DLD1 (cell line): ENCODE measurements around the gene PPP6R3.

Source experiments
- in situ Hi-C: cut with HindIII; loops from 2 replicates; pipeline ENCODE4 v1.10.0; 2017; ENCODE audit warnings: low sequenced_read_pairs

Gene PPP6R3

DNA sequence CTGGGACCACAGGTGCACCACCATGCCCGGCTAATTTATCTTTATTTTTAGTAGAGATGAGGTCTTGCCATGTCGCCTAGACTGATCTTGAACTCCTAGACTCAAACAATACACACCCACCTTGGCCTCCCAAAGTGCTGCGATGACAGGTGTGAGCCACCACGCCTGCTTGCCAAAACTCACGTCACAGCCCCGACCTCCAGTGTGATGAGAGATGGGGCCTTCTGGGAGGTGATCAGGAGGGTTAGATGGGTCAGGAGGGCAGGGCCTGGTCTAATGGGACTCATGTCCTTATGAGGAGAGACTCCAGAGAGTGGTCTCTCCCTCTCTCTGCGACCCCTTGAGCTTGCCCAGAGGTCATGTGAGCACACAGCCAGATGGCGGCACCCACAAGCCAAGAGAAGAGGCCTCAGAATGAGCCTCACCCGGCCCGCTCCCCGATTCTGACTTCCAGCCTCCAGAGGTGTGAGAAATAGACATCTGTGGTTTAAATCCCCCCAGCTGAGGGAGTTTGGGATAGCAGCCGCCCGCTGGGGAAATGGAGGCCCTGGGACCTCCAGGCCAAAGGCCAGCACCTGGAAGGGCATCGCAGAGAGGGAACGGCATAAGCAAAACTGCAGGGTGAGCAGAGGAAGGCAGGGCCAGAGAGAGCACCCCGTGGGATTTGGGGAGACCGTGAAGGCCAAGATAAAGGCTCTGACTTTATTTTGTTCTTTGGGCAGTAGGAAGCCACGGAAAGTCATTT, 199.7 kb downstream of the PPP6R3 start:
- in situ Hi-C loops, result no loop called here

DNA sequence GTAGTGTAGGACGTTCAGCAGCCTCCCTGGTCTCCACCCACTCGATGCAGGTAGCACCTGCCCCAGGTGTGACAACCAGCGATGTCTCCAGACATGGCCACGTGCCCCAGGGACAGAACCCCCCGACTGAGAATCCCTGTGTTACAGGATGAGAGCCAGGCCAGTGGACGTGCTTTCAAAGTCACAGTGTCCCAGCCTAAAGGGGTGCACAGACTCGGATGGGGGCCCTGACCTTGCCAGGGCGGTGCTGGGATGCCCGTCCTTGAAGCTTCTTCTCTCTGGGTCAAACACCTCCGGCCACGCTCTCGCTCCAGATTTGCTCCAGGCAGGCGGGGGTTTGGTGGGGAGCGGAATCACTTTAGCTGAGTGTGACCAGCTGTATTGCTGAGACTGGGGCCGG, 200.5 kb downstream of the PPP6R3 start:
- in situ Hi-C loops, result no loop called here

DNA sequence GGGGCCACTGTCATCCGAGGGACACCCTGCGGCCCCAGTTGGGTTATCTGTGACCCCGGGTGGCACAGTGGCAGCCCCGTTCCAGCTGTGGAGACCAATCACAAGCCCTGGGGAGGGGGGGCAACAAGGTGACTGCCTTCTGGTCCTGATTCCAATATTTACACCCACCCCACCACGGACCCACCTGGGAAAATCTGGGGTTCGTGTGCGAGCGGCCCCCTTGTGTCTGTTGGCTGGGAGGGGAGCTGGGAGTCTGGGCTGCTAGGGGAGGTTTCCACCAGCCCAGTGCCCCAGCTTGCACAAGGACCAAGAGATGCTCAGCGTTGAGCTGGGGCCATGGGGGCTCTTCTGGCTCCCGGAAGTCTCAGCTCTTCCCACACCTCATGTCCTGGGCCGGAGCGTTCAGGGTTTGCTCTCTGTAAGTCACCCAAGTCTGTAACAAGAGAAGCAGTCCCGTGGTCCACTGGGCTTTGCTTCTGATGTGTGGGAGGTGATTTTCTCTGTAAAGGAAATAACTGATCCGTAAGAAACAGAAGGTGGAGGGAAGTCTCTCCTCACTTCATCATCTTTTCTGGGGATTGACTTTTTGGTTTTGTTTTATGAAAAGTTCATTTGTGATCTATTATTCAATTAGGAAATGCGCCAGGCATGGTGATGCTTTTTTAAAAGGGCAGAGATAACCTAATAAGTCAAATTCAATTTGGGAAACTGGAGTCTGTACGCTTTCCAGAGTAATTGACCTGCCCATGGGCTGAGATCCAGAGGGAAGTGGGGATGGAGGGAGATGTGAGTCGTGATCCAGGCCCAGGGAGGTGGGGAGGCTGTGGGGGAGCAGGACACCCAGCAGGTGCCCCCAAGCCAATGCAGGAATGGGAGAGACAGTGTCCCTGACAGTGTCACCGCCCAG, 201.4 kb downstream of the PPP6R3 start:
- in situ Hi-C loops, result no loop called here

DNA sequence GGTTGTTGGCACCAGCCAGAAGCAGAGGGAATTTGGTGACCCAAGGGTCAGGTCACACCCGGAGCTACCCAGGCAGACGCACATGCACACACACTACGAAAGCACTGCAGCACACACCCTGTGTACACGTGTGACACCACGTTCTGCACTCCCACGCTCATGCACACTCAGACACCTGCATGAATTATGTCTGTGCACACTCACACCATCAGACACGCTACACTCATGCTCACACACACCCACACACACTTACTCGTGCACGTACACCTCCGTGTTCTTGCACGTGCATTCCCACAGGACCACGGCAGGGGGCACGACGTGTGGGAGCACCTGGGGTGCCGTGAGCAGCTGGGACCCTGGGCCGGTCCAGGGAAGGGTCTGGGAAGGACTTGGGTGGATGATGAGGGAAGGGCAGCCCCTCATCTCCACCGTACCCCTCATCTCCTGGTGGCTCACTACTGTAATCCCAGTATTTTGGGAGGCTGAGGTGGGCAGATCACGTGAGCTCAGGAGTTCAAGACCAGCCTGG, 203.0 kb downstream of the PPP6R3 start:
- in situ Hi-C loops, result no loop called here

DNA sequence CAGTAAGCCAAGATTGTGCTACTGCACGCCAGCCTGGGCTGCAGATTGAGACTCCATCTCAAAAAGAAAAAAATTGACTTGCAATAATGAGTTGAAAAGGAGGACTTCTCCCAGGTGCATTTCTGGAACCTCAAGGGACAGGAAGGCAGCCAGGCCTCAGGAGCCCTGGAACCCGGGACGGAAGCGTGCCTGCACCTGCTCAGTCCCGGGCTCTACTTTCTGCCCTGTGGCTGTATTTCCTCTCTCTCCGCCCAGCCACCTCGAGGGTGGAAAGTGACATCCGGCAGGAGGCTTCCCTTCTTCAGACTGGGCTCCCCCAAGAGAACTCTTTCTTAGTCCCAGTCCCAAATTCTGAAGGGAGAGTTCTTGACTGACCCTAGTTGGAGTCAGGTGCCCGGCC, 203.6 kb downstream of the PPP6R3 start:
- in situ Hi-C loops, result no loop called here

DNA sequence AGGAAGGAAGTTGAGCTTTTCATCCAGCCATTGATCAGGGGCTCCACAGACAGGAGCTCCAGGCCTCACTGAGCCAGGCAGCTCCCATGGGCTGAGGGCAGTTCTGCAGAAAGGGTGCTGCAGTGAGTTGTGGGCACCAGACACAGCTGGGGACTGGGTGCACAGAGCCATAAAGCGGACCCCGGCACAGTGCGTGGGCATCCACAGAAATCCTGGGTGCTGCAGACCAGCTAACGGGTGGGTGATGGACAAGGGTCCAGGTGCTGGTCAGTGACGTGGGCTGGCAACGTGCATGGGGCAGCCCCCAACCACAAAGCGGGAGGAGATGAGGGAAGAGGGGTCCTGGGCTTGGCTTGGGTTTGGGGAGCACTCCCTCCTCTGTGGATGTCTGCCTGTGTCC, 204.4 kb downstream of the PPP6R3 start:
- in situ Hi-C loops, result no loop called here
